Stimulated activated CD8-positive, alpha-beta memory T cell treated with anti-CD3 and anti-CD28 coated beads, Interleukin-7, amount 100 ng/mL, for 1 hour (primary cell): ENCODE results near the gene SERPINA1.
"Not testable (repeated sequence)": the region's sequence is repeated elsewhere in the genome, so short reads cannot be mapped to it uniquely, and the experiment has no call there.

Experiments used
- DNase-seq, 2 donors: peaks; one replicate each; pipeline ENCODE4 v3.0.0-alpha.2; 2020; ENCODE audit warnings: low read depth in 2 of 2

SERPINA1 gene

GRCh38 chr14:94388384-94389103, at the start of gene SERPINA1:
Gene SERPINA1 (minus strand): TSS chr14:94388602. CDS start chr14:94383237, 5,365 bp downstream.
- no peak for DNase-seq

DNA sequence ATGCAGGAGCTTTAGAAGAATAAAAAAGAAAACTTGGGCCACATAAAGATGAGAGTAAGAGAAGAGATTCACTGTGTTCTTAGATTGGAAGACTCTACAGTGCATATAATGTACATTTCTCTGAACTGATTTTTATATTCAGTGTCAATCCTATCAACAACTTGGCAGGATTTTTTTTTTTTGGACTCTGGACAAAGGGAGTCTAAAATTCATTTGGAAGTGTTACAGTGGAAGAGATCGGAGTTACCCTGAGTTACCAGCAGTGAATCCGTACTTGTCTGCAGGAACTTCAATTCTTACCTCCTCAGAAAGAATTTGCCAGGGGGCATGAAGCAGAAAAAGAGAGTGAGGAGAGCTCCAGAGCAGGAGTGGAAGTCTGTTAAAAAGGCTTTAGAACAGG, 40.2 kb upstream of the SERPINA1 start:
- DNase-seq: no peak

DNA sequence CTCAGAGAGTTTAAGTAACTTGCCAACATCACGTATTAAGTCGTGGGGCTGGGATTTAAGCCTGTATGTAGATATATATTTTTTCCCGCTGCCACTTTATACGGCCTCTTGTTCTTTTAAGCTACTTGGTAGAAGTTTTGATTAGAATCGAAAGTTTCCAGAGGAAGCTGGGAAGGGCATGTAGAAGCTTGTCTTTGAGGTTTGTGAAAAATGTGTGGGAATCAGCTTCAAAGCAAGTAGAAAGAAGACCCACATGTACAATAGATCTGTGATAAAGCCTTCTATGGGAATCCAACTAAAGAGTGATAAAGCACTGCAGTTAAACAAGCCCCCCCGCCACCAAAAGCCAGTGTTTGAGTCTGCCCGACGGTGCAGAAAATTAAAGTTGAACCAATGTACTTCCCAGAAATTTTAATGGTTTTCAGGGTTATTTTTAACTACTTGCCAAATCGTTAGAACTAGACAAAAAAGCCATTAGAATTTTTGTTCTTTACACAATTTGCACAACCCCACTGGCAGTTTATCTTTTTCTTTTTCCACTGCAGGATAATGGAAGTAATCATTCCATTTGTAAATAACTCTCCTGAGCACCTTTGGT, 38.7 kb upstream of the SERPINA1 start:
- no peak for DNase-seq

GRCh38 chr14:94426526-94426925, 38.1 kb upstream of the SERPINA1 start:
- no peak for DNase-seq

DNA sequence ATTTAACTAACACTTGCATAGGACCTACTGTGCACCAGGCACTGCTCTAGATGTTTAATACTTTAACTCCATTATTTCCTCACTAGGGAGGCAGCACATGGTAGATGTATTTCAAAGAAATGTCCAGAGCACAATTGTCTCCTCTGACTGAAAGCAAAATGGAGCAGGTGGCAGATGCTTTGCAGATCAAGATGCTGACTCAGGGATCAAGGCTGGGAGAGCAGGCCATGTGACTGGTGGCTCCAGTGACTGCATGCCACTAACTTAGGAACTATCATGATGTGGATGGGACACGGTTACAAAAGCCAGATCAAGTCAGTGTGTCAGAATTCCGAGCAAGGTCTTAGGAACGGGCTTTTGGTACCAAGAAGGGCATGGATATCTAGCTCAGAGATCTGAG, 36.0 kb upstream of the SERPINA1 start:
- no peak for DNase-seq

- DNase-seq: peak in 1 of 2 donors; percentile 2
Measured at GRCh38 chr14:94423453-94424056, 35.2 kb upstream of the SERPINA1 start.

DNA sequence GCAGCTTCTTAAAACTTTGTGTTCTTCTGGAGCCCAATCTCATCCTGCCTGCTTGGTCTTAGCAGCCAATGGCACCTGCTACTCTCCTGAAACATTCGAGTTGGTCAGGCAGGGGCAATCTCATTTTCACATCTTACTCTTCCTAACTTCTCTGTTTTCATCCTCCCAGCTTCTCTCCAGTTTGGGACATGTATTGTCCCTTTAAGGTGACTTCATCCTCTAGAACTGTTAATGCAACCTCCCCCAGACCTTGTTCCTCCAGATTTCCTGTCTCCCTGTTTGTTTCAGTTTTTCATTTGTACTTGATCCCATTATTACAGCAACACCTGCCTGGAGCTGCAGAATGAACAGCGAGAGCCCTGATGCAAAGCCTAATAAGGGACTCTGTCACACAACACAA, 32.9 kb upstream of the SERPINA1 start:
- DNase-seq: no peak

DNA sequence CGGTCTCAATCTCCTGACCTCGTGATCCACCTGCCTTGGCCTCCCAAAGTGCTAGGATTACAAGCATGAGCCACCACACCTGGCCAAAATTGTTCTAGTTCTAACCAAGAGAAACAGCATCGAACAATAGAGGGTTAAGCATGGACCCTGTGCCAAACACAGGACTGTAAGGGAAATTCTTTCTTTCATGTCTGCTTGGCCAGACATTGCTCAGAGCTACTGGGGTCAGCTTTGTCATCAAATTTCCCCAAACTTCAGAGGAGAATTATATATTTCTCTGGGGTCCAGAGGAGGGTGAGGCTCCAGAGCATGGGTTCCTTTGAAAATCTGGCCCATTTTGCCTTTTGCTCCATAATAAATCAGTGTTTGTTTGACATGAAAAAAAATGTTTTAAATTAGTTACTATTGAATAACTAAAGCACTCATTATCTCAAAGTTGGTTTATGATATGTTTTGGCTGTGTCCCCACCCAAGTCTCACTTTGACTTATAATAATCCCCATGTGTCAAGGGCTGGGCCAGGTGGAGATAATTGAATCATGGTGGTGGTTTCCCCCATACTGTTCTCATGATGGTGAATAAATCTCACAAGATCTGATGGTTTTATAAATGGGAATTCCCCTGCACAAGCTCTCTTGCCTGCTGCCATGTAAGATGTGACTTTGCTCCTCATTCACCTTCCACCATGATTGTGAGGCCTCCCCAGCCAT, 29.2 kb upstream of the SERPINA1 start:
- DNase-seq: not testable (repeated sequence)

DNA sequence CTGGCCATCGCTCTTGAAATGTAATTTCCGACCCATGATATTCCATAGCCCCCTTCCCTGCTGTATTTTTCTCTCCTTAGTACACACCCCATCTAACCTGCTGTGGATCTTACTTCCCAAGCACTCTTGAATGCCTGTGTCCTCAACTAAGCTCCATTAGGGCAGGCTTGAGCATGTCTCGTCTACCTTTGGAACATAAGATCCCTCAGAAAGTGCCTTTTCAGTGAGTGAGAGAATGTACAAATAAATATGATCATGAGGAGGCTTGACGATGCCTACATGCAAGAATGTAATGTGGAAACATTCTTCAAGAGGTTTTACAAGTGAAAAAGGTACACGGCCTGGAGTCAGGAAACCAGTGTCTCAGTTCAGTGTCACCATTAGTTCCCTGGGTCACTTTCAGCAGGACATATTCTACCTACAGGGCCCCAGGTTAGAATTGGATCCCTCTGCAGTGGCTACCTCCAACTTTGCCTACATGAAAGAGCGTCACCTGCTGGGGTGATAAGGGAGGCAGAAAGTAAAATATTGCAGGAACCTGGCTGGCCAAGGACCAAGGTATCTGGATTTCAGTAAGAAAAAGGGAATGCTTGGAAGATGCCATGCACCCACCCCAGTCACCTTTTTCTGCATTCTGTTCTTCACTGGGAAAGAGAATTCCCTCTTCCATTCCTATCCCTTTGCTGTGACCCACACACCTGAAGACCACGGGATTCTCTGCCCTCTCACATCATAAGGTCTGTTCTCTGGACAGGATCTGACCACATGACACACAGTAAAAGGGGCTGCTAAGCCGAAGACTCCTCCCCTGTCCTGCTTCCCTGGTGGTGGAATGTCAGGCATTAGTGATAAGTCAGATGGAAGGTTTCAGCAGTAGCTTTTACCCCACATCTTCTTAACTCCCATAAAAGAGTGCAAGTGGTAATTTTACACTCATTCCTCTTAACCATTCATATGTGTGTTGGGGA, 24.6 kb upstream of the SERPINA1 start:
- DNase-seq: no peak

GRCh38 chr14:94411638-94412037, 23.2 kb upstream of the SERPINA1 start:
- DNase-seq: no peak

- not testable (repeated sequence) for DNase-seq
Measured at GRCh38 chr14:94409430-94409829, 21.0 kb upstream of the SERPINA1 start.

GRCh38 chr14:94408546-94409095, 20.2 kb upstream of the SERPINA1 start:
- DNase-seq: no peak

GRCh38 chr14:94407906-94408305, 19.5 kb upstream of the SERPINA1 start:
- DNase-seq: no peak

- DNase-seq: no peak
Measured at GRCh38 chr14:94406910-94407309, 18.5 kb upstream of the SERPINA1 start.

GRCh38 chr14:94405486-94405885, 17.1 kb upstream of the SERPINA1 start:
- no peak for DNase-seq

DNA sequence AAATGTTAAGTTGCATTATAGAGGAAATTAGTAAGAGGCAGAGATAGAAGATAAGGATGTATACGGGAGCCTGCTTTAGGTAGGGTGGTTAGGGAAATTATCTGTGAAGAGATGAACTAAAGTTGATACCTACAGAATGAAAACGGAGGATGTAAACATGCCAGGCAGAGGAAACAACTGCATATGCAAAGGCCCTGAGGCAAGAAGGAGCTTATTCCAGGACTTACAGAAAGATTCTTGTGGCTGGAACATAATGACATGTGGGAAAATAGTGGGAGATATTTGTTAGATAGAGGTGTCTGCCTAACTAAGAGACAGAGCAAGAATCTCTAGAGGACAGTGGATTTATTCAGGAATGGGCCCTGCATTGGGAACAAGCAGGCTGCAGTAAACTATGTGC, 16.2 kb upstream of the SERPINA1 start:
- no peak for DNase-seq

DNA sequence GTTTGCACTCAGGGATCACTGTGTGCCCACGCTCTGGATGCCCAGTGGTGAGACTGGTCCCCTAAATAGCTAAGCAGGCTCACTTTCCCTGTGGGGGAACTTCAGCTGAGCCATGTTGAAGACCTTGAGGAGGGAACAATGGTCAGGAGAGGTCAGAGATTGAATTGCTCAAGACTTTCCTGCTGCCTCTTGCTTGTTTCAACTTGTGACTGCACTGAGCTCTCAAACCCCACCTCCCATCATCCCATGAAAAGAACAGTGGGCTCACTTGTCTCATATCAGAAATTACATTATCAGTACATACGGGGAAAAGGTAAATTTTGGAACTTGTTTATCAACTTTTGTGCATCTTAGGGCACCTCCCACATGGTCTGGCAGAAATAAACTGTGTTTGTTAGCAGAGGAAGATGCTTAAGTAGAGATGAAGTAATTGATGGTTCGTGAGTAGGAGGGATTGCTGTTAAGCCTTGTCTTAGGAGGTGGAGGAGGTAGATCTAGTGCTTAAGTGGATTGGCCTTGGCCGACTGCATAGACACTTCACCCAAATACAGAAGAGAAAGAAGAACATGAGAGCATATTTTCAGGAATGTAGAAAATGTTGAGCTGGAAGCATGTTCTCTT, 15.0 kb upstream of the SERPINA1 start:
- no peak for DNase-seq

DNA sequence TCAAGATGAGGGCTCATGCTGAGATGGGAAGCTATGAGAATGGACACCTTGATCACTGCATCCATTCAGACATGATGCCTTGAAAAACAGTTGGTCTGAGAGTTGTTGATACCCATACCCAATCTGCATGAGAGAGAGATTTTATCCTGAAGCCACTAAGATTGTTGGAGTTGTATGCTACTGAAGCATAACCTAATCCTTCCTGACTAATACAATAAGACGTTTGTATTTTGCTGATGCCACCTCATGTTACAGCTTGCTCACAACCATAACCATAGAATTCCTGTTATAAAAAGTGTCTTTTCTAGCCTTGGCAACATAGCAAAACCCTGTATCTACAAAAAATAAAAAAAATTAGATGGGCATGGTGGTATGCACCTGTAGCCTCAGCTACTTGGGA, 12.7 kb upstream of the SERPINA1 start:
- no peak for DNase-seq

- DNase-seq: no peak
Measured at GRCh38 chr14:94400422-94400841, 12.0 kb upstream of the SERPINA1 start.

DNA sequence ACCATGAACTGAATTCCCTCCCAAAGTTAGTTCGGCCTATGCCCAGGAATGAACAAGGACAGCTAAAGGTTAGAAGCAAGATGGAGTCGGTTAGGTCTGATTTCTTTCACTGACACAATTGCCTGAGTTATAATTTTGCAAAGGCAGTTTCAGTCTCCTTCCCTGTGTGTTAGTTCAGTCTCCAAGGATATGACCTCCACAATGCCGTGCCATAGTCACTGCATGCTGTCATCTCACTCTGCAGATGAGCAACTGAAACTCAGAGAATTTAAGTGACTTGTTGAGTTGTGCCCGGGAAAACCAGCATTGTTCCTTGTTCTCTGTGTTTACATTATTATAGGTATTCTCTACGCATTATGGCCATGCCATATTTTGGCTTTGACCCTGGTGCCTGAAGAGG, 10.1 kb upstream of the SERPINA1 start:
- no peak for DNase-seq

DNA sequence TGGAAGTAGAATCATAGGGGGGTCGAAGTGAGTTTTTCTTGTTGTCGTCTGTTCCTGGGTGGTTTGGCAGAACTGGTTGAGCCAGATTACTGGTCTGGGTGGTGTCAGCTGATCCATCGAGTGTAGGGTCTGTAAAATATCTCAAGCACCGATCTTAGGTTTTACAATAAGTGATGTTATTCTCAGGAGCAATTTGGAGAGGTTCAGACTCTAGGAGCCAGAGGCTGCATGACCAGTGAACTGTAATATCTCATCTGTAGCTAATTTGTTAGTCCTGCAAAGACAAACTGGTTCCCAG, 9.7 kb upstream of the SERPINA1 start:
- DNase-seq: no peak
